Measurements from ENCODE around the gene RGS19. TPM values are rescaled to one million over a fixed set of nuclear protein-coding genes. Genes with fewer than 3 reads are reported as not detected.

RGS19 gene
- total RNA-seq, 1 experiment from 2014 or later, result 18.5 TPM

GRCh38 chr20:64023361-64024140 lies 55.8 kb downstream of the RGS19 start:
- H3K4me1 ChIP-seq (replicated peaks), result no peaks in the 10 kb centered on the region
- peaks cover 86% of the 10 kb centered on the region for H3K36me3 ChIP-seq
- H3K9me3 ChIP-seq (replicated peaks), result no peaks in the 10 kb centered on the region
- no peak overlapping the region for H3K4me3 ChIP-seq
- no peaks in the 10 kb centered on the region for H3K27me3 ChIP-seq (replicated peaks)
- no peak overlapping the region for H3K27ac ChIP-seq
- DNase-seq (ENCODE audit: low read depth in 1 of 2, low spot score in 2 of 2), result no peak

Other genes with a start within 250 kb of the RGS19 start
- 2.4 and 3.8 TPM in 2 replicates for gene ZBTB46, start 248.3 kb downstream of the RGS19 start, total RNA-seq (2014; rRNA removed; shearing (Covaris generic))
- not detected in 2 replicates for gene ABHD16B, start 218.0 kb downstream of the RGS19 start, total RNA-seq (2014; rRNA removed; shearing (Covaris generic))
- gene TPD52L2, start 214.2 kb downstream of the RGS19 start, total RNA-seq (2014; rRNA removed; shearing (Covaris generic)), result 76.4 and 101 TPM in 2 replicates
- 48.5 and 60.0 TPM in 2 replicates for gene DNAJC5, start 184.4 kb downstream of the RGS19 start, total RNA-seq (2014; rRNA removed; shearing (Covaris generic))
- 10.3 and 22.7 TPM in 2 replicates for gene UCKL1, start 123.1 kb downstream of the RGS19 start, total RNA-seq (2014; rRNA removed; shearing (Covaris generic))
- gene ZNF512B, start 109.6 kb downstream of the RGS19 start, total RNA-seq (2014; rRNA removed; shearing (Covaris generic)), result 10.9 and 14.3 TPM in 2 replicates
- 0.41 and 0.47 TPM in 2 replicates for gene SAMD10, start 99.9 kb downstream of the RGS19 start, total RNA-seq (2014; rRNA removed; shearing (Covaris generic))
- 72.1 and 76.6 TPM in 2 replicates for gene PRPF6, start 98.4 kb downstream of the RGS19 start, total RNA-seq (2014; rRNA removed; shearing (Covaris generic))
- 0.24 and 0.94 TPM in 2 replicates for gene C20orf204, start 43.3 kb downstream of the RGS19 start, total RNA-seq (2014; rRNA removed; shearing (Covaris generic))
- gene SOX18, start 29.9 kb downstream of the RGS19 start, total RNA-seq (2014; rRNA removed; shearing (Covaris generic)), result 61.7 and 70.0 TPM in 2 replicates
- gene TCEA2, start 16.3 kb downstream of the RGS19 start, total RNA-seq (2014; rRNA removed; shearing (Covaris generic)), result 120 and 139 TPM in 2 replicates
- gene OPRL1, start 564 bp upstream of the RGS19 start, total RNA-seq (2014; rRNA removed; shearing (Covaris generic)), result 0.09 and 0.16 TPM in 2 replicates
- 0.24 and 6.6 TPM in 2 replicates for gene LKAAEAR1, start 4.9 kb upstream of the RGS19 start, total RNA-seq (2014; rRNA removed; shearing (Covaris generic))
- not detected in 2 replicates for gene NPBWR2, start 28.0 kb upstream of the RGS19 start, total RNA-seq (2014; rRNA removed; shearing (Covaris generic))
- not detected in 2 replicates for gene MYT1, start 84.9 kb upstream of the RGS19 start, total RNA-seq (2014; rRNA removed; shearing (Covaris generic))
- gene PCMTD2, start 176.2 kb upstream of the RGS19 start, total RNA-seq (2014; rRNA removed; shearing (Covaris generic)), result 6.0 and 12.4 TPM in 2 replicates